ENCODE measurements around the gene NT5C2.
"Not testable (repeated sequence)": the region's sequence is repeated elsewhere in the genome, so short reads cannot be mapped to it uniquely, and the experiment has no call there.

Gene NT5C2

GRCh38 chr10:103202319-103202718 lies 9.2 kb upstream of the NT5C2 start:
- no peak for DNase-seq (ENCODE audit: low read depth in 2 of 2)

- DNase-seq (ENCODE audit: low read depth in 2 of 2): no peak
Observed at GRCh38 chr10:103199488-103199887, 6.4 kb upstream of the NT5C2 start.

- no peak for DNase-seq (ENCODE audit: low read depth in 2 of 2)
Observed at GRCh38 chr10:103198648-103199047, 5.6 kb upstream of the NT5C2 start.

GRCh38 chr10:103197903-103198302 lies 4.8 kb upstream of the NT5C2 start:
- no peak for DNase-seq (ENCODE audit: low read depth in 2 of 2)

- DNase-seq (ENCODE audit: low read depth in 2 of 2): no peak
Observed at GRCh38 chr10:103197174-103197573, 4.1 kb upstream of the NT5C2 start.

GRCh38 chr10:103196516-103196915 lies 3.4 kb upstream of the NT5C2 start:
- no peak for DNase-seq (ENCODE audit: low read depth in 2 of 2)

- DNase-seq (ENCODE audit: low read depth in 2 of 2): no peak
Observed at GRCh38 chr10:103193820-103194529, 903 bp upstream of the NT5C2 start.

GRCh38 chr10:103192451-103193106 lies 493 bp downstream of the NT5C2 start:
- DNase-seq (ENCODE audit: low read depth in 2 of 2): peak; percentile 18 to 41

GRCh38 chr10:103192089-103192450 lies 1.0 kb downstream of the NT5C2 start:
- no peak for DNase-seq (ENCODE audit: low read depth in 2 of 2)

GRCh38 chr10:103191198-103191597 lies 1.9 kb downstream of the NT5C2 start:
- not testable (repeated sequence) for DNase-seq (ENCODE audit: low read depth in 2 of 2)

- no peak for DNase-seq (ENCODE audit: low read depth in 2 of 2)
Observed at GRCh38 chr10:103188853-103189252, 4.2 kb downstream of the NT5C2 start.

- no peak for DNase-seq (ENCODE audit: low read depth in 2 of 2)
Observed at GRCh38 chr10:103186128-103186527, 6.9 kb downstream of the NT5C2 start.

- no peak for DNase-seq (ENCODE audit: low read depth in 2 of 2)
Observed at GRCh38 chr10:103184615-103185014, 8.5 kb downstream of the NT5C2 start.

GRCh38 chr10:103183991-103184451 lies 9.1 kb downstream of the NT5C2 start:
- not testable (repeated sequence) for DNase-seq (ENCODE audit: low read depth in 2 of 2)

GRCh38 chr10:103181244-103181643 lies 11.8 kb downstream of the NT5C2 start:
- DNase-seq (ENCODE audit: low read depth in 2 of 2): no peak

- no peak for DNase-seq (ENCODE audit: low read depth in 2 of 2)
Observed at GRCh38 chr10:103180491-103180890, 12.6 kb downstream of the NT5C2 start.

- no peak for DNase-seq (ENCODE audit: low read depth in 2 of 2)
Observed at GRCh38 chr10:103177123-103177522, 15.9 kb downstream of the NT5C2 start.

GRCh38 chr10:103175580-103176285 lies 17.3 kb downstream of the NT5C2 start:
- no peak for DNase-seq (ENCODE audit: low read depth in 2 of 2)

- DNase-seq (ENCODE audit: low read depth in 2 of 2): not testable (repeated sequence)
Observed at GRCh38 chr10:103174324-103174723, 18.7 kb downstream of the NT5C2 start.

- DNase-seq (ENCODE audit: low read depth in 2 of 2): no peak
Observed at GRCh38 chr10:103171278-103171677, 21.8 kb downstream of the NT5C2 start.

GRCh38 chr10:103168438-103168837 lies 24.6 kb downstream of the NT5C2 start:
- DNase-seq (ENCODE audit: low read depth in 2 of 2): no peak

- DNase-seq (ENCODE audit: low read depth in 2 of 2): not testable (repeated sequence)
Observed at GRCh38 chr10:103167554-103167953, 25.5 kb downstream of the NT5C2 start.

GRCh38 chr10:103166523-103166922 lies 26.5 kb downstream of the NT5C2 start:
- DNase-seq (ENCODE audit: low read depth in 2 of 2): no peak
